HG03439 (cell line): ENCODE measurements around the gene MCHR2.

Source experiments
- ATAC-seq: cut with Tn5 transposase; IDR thresholded peaks from one replicate; pipeline ENCODE4 v1.9.1; 2021; ENCODE audit warnings: mild to moderate bottlenecking, moderate library complexity; ENCODE audit not compliant: unreplicated experiment

MCHR2 gene

GRCh38 chr6:99905209-99906106 lies 88.6 kb downstream of the MCHR2 start:
- ATAC-seq = peak; percentile 91

DNA sequence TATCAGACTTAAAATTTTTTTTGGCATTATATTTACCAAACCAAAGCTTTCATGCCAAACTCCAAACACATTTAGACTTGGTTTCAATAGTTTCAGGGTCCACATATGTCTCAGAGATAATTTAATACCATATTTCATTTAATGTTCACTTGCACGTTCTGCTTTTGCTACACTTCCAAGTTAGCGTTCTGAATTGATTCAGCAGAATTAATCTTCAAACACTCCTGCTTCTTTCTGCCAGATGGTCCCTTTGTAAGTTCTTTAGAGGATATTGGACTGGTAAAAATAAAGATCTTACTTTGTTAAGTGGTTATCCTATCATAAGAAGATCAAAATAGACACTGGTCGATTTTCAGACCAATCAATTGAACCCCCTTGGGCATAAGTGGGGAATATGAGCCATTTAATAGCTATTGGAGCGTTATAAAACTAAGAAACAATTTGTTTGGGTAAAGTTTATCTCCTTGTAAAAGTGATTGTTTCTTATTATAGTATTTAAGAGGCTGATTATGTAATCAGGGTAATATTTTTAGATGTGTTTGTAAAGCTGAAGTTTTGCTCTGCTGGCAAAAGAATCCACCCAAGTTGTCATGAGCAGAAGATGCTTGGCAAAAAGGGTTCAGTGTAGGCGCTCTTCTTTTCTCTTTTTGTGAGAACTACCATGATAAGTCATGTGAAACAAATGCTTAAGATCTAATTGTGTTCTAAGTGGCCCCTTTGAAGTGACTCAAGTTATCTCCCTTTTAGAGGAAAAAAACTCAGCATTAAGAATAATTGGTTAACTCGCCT lies 92.2 kb downstream of the MCHR2 start:
- no peak for ATAC-seq

GRCh38 chr6:99894815-99895214 lies 99.2 kb downstream of the MCHR2 start:
- ATAC-seq = no peak

DNA sequence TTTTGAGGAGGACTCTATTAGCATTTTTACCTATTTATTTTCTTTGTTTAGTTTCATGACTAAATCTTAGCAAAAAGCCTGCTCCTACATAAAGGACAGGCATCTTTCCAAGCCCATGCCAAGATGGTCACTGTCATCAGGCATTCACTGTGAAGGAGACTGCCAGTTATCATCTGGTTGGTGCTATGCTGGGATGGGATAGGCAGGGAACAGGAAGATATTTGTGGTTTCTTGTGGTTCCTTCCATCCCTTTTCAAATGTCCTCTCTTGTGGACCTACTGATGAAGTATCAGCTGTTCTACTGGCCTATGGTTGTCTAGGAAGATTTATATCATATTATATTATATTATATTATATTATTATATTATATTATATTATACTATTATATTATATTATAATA lies 107.0 kb downstream of the MCHR2 start:
- ATAC-seq = no peak

GRCh38 chr6:99885051-99885450 lies 109.0 kb downstream of the MCHR2 start:
- ATAC-seq = no peak

- ATAC-seq = no peak
Measured at GRCh38 chr6:99882128-99882702, 111.8 kb downstream of the MCHR2 start.

GRCh38 chr6:99879431-99879830 lies 114.6 kb downstream of the MCHR2 start:
- ATAC-seq = no peak

- ATAC-seq = no peak
Measured at GRCh38 chr6:99875068-99875467, 119.0 kb downstream of the MCHR2 start.

DNA sequence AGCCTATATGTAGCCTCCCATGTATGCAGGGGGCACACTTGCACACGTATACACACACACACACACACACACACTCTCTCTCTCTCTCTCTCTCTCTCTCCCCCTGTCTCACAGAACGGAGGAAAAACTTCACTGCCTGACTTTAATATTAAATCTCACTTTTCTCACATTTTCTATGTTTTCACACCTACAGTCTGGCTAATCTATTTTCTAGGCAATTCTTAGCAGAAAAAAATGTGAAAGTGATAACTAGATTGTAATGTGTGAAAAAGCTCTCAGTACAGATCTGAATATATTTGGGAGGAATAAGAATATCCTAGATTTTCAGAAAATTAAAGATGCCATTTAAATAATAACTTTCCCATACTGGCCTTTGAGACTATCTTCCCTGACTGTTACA lies 120.9 kb downstream of the MCHR2 start:
- ATAC-seq = no peak

DNA sequence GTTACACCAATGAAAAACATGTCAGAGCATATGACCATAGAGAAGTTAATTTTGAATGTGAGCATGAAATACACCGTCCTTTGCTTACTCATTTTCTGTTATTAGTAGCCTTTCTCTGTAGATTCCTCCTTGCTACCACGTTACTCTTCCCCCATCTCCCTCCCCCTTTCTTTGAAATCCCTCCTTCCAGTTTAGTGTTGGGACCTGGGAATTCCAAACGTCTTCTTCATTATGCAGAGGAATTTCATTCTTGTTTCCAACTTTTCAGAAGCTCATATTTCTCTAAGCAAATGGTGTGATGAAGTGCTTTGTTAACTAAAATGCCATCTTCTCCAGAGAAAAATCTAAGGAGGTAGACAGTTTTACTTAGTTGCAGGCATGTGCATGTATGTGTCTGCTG lies 122.4 kb downstream of the MCHR2 start:
- no peak for ATAC-seq
